Transverse colon (tissue), 4 donors: ENCODE measurements around the gene SASH3.

ENCODE experiments used
- CTCF ChIP-seq, 5 experiments: fragments of 200-600 bp in 3 of 5; fragments of 450-650 bp in 2 of 5; sonication (generic) in 3 of 5; IDR thresholded peaks; 1 replicate in 2 of 5; 2 replicates in 3 of 5; pipeline ENCODE4 v1.5.1; 2016 to 2017; ENCODE audit warnings: antibody characterized with exemption in 5 of 5, inconsistent platforms in 3 of 5, mild to moderate bottlenecking in 2 of 5, moderate library complexity in 1 of 5
- EP300 ChIP-seq: sonication (generic); formaldehyde crosslinking; IDR thresholded peaks from one replicate; pipeline ENCODE4 v1.6.1; 2017; ENCODE audit warnings: antibody characterized with exemption, low read depth
- POLR2A ChIP-seq: fragments of 450-650 bp; IDR thresholded peaks from one replicate; pipeline ENCODE4 v1.6.1; 2016; ENCODE audit warnings: antibody characterized with exemption, mild to moderate bottlenecking, moderate library complexity
- POLR2AphosphoS5 ChIP-seq, 3 donors: sonication (generic); formaldehyde crosslinking; IDR thresholded peaks; one replicate each; pipeline ENCODE4 v1.6.1; 2016; ENCODE audit warnings: antibody characterized with exemption in 3 of 3

DNA sequence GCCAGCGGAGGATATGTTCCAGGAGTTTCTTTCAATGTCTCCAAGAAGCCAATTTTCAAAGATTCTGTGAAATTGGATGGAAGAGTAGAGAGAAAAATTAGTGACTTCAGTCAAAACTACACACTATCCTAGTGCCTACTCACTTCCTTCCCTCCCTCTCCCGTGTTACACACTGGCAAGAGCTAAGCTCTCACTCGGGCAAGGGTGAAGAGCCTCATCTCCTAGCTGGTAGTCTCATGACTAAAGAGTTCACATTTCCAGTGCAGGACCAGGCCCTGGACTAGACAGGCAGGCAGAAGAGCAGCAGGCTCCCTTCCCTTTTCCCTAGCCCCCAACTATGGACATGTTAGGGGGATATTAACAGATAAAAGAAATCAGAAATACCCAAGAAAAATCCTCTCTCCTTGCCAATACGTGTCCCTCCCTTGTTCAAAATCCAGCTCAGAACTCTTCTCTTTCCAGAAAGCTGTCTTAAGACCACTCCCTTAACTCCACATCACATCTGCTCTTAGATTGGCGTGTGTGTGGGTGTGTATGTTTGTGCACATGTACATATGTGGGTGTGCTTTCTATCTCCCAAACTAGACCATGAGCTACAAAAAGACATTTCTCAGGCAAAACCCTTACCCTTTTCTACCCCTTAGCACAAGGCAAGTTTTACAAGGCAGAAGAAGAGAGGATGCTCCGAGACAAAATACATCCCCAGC, 34.1 kb downstream of the SASH3 start:
- TF ChIP-seq CTCF (IDR thresholded peaks at IDR 0.05) (no peak), POLR2AphosphoS5 (IDR thresholded peaks at IDR 0.05) (no peak), POLR2A (no peak), EP300 (no peak)
